Activated CD8-positive, alpha-beta T cell treated with anti-CD3 and anti-CD28 coated beads for 36 hours (primary cell): ENCODE data around the gene PLBD1. TPM values are rescaled to one million over a fixed set of nuclear protein-coding genes. Genes with fewer than 3 reads are reported as not detected.

Source experiments
- ATAC-seq: fragments of 200-7000 bp; cut with Tn5 transposase; one replicate; pipeline ENCODE4 v1.10.0; 2021; ENCODE audit warnings: mild to moderate bottlenecking, moderate library complexity
- CTCF ChIA-PET: fragments of 350-600 bp; sonication (Branson Sonifier 250); formaldehyde crosslinking; loops from one replicate; lab custom pipeline; 2021; ENCODE audit warnings: antibody characterized with exemption; lab: Charles Lee
- POLR2A ChIA-PET: fragments of 350-600 bp; sonication (Branson Sonifier 250); formaldehyde crosslinking; loops from one replicate; lab custom pipeline; 2021; ENCODE audit warnings: antibody characterized with exemption; lab: Charles Lee
- DNase-seq: peaks from one replicate; pipeline ENCODE4 v3.0.0-alpha.2; 2020
- H3K27ac Mint-ChIP-seq: one replicate; pipeline ENCODE4 v1.8.0; 2021; ENCODE audit warnings: mild to moderate bottlenecking, mixed read lengths
- H3K27me3 Mint-ChIP-seq: one replicate; pipeline ENCODE4 v1.8.0; 2021; ENCODE audit warnings: mixed read lengths
- H3K36me3 Mint-ChIP-seq: one replicate; pipeline ENCODE4 v1.8.0; 2021; ENCODE audit warnings: low read depth, mixed read lengths
- H3K4me1 Mint-ChIP-seq: one replicate; pipeline ENCODE4 v1.8.0; 2021; ENCODE audit warnings: low read depth, mixed read lengths
- H3K4me3 Mint-ChIP-seq: one replicate; pipeline ENCODE4 v1.8.0; 2021; ENCODE audit warnings: mild to moderate bottlenecking, moderate library complexity, mixed read lengths
- H3K9me3 Mint-ChIP-seq: one replicate; pipeline ENCODE4 v1.8.0; 2021; ENCODE audit warnings: mixed read lengths
- intact Hi-C: fragments of 100-400 bp; cut with micrococcal nuclease; formaldehyde crosslinking; loops from one replicate; pipeline ENCODE4 v1.10.0; 2022
- total RNA-seq, 2 experiments: library from RNA; stranded (reverse); gene quantifications; one replicate each; pipeline ENCODE4 v1.2.3, GENCODE V29; 2021
- TF ChIP-seq, protein P1 (sequence below): fragments of 200-600 bp; IDR thresholded peaks from one replicate; pipeline ENCODE4 v1.8.0; 2022; ENCODE audit warnings: antibody characterized with exemption, mild to moderate bottlenecking

PLBD1 gene
- total RNA-seq, 2 experiments from 2014 or later: 0.14 TPM; not detected in 1

DNA sequence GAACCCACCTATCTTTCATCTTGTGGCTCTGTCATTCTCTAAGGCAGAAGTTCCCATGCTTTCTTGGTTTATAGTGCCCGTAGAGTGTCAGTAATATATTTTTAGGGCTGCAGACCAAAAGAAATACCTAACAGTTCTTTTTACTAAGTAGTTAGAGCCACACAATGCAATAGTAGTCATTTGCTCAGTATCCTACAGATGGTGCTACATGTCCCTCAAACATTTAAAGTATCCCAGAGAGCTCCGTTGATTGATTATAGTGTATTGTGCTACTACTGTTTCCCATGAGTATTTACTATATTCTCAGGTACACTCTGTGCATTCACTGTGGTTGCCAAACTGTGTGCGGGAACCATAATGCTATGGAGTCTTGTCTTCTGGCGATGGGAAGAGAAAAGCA, 4.7 kb upstream of the PLBD1 start:
- ATAC-seq: no peak
- CTCF ChIA-PET: no interaction called here
- H3K4me1 Mint-ChIP-seq: peaks cover 16% of the 10 kb centered on the region

DNA sequence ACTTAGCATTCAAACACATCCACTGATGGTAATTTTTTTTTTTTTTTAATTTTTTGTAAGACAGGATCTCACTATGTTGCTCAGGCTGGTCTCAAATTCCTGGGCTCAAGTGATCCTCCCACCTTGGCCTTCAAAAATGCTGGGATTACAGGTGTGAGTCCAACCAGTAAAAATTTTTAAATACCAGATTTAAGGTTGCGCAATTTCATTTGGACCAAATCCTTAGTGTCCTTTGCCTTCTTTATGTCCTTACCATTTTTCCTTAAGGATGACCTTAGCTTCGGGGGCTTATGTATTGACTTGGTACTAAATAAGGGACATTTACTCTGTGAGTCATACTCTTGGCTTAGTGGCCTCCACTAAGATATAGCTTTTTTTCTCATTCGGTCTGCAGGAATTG, 4.1 kb upstream of the PLBD1 start:
- intact Hi-C loops: no loop called here
- Mint-ChIP-seq H3K27me3 (peaks cover 21% of the 10 kb centered on the region), H3K4me1 (peaks cover 14% of the 10 kb centered on the region), H3K36me3 (no peaks in the 10 kb centered on the region), H3K27ac (no peak overlapping the region), H3K4me3 (no peak overlapping the region), H3K9me3 (no peaks in the 10 kb centered on the region)
- TF ChIP-seq, protein P1, sequence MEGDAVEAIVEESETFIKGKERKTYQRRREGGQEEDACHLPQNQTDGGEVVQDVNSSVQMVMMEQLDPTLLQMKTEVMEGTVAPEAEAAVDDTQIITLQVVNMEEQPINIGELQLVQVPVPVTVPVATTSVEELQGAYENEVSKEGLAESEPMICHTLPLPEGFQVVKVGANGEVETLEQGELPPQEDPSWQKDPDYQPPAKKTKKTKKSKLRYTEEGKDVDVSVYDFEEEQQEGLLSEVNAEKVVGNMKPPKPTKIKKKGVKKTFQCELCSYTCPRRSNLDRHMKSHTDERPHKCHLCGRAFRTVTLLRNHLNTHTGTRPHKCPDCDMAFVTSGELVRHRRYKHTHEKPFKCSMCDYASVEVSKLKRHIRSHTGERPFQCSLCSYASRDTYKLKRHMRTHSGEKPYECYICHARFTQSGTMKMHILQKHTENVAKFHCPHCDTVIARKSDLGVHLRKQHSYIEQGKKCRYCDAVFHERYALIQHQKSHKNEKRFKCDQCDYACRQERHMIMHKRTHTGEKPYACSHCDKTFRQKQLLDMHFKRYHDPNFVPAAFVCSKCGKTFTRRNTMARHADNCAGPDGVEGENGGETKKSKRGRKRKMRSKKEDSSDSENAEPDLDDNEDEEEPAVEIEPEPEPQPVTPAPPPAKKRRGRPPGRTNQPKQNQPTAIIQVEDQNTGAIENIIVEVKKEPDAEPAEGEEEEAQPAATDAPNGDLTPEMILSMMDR: no peak
- no peak for ATAC-seq
- DNase-seq: no peak
- ChIA-PET CTCF (no interaction called here), POLR2A (no interaction called here)

More for the DNA sequence above, 4.7 kb upstream of the PLBD1 start:
- TF ChIP-seq, protein P1: no peak
- DNase-seq: no peak
- intact Hi-C loops: no loop called here
- Mint-ChIP-seq H3K27ac (no peak overlapping the region), H3K4me3 (no peak overlapping the region), H3K27me3 (peaks cover 17% of the 10 kb centered on the region), H3K36me3 (no peaks in the 10 kb centered on the region), H3K9me3 (no peaks in the 10 kb centered on the region)
- POLR2A ChIA-PET: no interaction called here

DNA sequence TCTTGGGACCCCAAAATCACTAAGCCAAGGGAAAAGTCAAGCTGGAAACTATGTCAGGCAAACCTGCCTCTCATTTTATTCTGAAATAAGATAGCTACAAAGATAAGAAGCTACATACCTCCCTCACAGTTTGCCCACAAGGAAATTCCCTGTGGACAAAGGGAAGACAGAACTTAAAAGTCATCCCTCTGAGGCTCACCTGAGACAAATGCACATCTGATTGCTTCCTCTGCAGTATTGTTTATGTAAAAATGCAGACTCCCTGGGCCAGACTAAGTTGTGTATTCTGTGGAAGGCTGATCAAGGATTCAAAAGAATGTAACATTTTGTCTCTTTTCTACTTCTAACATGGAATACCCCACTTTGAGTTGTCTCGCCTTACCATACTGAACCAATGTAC, 2.5 kb upstream of the PLBD1 start:
- Mint-ChIP-seq H3K27me3 (peaks cover 28% of the 10 kb centered on the region), H3K9me3 (no peaks in the 10 kb centered on the region), H3K4me1 (peaks cover 6% of the 10 kb centered on the region), H3K27ac (no peak overlapping the region), H3K36me3 (no peaks in the 10 kb centered on the region), H3K4me3 (no peak overlapping the region)
- ATAC-seq (no peak), DNase-seq (no peak)
- TF ChIP-seq, protein P1: no peak
- ChIA-PET CTCF (no interaction called here), POLR2A (no interaction called here)
- intact Hi-C loops: no loop called here

DNA sequence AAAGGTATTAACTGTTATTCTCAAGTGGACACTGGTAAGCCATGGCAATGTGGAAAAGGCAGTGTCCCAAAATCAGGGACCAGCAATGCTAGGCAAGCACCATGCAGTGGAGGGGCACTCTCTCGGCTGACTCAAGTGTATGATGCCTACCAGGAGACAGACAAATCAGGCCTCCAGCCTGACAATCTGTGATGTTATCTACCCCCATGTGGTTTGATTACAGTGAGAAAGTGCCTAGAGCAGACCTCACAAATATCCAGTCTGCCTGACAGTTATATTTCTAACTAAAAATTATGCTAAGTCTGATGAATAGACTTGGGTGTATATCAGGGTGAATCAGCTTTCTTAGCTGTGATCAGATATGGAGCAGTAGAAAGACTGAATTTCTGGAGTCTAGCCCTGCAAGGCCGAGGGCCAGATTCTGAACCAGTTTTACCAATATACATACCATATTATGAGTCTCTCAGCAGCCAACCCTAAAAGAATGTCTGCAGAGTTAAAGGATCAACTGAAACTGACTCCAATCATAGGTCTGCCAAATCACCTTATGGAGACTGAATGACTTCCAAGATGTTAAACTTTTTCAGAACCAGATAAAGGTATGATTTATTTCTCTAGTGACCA, 3.2 kb downstream of the PLBD1 start:
- DNase-seq (no peak), ATAC-seq (no peak)
- Mint-ChIP-seq H3K27me3 (peaks cover 25% of the 10 kb centered on the region), H3K4me3 (no peak overlapping the region), H3K36me3 (no peaks in the 10 kb centered on the region), H3K27ac (no peak overlapping the region), H3K9me3 (no peaks in the 10 kb centered on the region), H3K4me1 (peaks cover 19% of the 10 kb centered on the region)
- intact Hi-C loops: no loop called here
- CTCF ChIA-PET: no interaction called here
- POLR2A ChIA-PET: no interaction called here
- TF ChIP-seq, protein P1: no peak

DNA sequence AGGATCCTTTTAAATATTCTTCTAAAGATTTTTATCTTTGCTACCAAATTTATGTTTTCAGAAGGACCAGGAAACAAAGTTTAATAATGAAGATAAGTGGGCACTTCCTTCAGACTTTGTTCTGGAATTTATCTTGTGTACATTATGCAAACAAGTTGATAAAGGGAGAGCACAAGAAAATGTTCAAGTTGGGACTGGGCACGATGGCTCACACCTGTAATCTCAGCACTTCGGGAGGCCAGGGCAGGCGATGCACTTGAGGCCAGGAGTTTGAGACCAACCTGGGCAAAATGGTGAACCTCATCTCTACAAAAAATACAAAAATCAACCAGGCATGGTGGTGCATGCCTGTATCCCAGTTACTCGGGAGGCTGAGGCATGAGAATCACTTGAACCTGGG, 4.6 kb downstream of the PLBD1 start:
- ATAC-seq (no peak), DNase-seq (no peak)
- H3K4me3 Mint-ChIP-seq: no peak overlapping the region
- peaks cover 18% of the 10 kb centered on the region for H3K27me3 Mint-ChIP-seq
- no peaks in the 10 kb centered on the region for H3K9me3 Mint-ChIP-seq
- intact Hi-C loops: no loop called here
- TF ChIP-seq, protein P1: no peak
- no peaks in the 10 kb centered on the region for H3K36me3 Mint-ChIP-seq
- H3K27ac Mint-ChIP-seq: no peak overlapping the region
- ChIA-PET CTCF (no interaction called here), POLR2A (no interaction called here)
- peaks cover 22% of the 10 kb centered on the region for H3K4me1 Mint-ChIP-seq
